ENCODE results near the gene ZNF14. TPM values are rescaled to one million over a fixed set of nuclear protein-coding genes. Genes with fewer than 3 reads are reported as not detected.
"Not testable (repeated sequence)": the region's sequence is repeated elsewhere in the genome, so short reads cannot be mapped to it uniquely, and the experiment has no call there.

The ZNF14 gene
- total and polyA plus RNA-seq, 4 donors = 3.0 to 10.9 (median 5.4) TPM

DNA sequence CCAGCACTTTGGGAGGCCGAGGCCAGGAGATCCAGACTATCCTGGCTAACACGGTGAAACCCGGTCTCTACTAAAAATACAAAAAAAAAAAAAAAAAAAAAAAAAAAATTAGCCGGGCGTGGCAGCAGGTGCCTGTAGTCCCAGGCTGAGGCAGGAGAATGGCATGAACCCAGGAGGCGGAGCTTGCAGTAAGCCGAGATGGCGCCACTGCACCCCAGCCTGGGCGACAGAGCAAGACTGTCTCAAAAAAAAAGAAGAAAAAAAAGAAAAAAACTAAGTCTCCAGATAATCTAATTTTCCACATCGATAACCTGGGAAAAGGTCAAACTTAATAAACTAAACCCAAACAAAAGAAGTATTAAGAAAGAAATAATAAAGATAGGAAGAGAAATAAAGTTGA, 39.1 kb upstream of the ZNF14 start:
- intact Hi-C loops (cut with DNase I) = loop anchor here in 1 of 2 donors (10.0 kb wide), 1 partner anchor 93 kb away; the partner anchor contains the start of gene ZNF253
- DNase-seq; H3K4me3 ChIP-seq (ENCODE audit: low read length in 2 of 2); ATAC-seq (ENCODE audit: low FRiP score); H3K9me3 ChIP-seq (ENCODE audit: control insufficient read depth, low read length); H3K4me1 ChIP-seq (ENCODE audit: control insufficient read depth in 1 of 2, insufficient read depth in 2 of 2, low read length in 2 of 2); H3K27ac ChIP-seq (ENCODE audit: low read depth in 1 of 2, low read length in 2 of 2); H3K27me3 ChIP-seq (ENCODE audit: control insufficient read depth in 1 of 2, insufficient read depth in 2 of 2, low read length in 1 of 2); H3K36me3 ChIP-seq (ENCODE audit: control insufficient read depth in 1 of 2, insufficient read depth in 2 of 2, low read length in 1 of 2): not testable (repeated sequence)
- 74 to 75% methylated on average over 10 of the region's 10 CpGs for WGBS, 2 donors

DNA sequence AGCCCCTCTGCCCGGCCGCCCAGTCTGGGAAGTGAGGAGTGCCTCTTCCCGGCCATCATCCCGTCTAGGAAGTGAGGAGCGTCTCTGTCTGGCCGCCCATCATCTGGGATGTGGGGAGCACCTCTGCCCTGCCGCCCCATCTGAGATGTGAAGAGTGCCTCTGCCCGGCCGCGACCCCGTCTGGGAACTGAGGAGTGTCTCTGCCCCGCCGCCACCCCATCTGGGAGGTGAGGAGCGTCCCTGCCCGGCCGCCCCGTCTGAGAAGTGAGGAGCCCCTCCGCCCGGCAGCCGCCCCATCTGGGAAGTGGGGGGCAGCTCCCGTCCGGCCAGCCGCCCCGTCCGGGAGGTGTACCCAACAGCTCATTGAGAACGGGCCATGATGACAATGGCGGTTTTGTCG, 37.1 kb upstream of the ZNF14 start:
- ATAC-seq (ENCODE audit: low FRiP score); DNase-seq: not testable (repeated sequence)

DNA sequence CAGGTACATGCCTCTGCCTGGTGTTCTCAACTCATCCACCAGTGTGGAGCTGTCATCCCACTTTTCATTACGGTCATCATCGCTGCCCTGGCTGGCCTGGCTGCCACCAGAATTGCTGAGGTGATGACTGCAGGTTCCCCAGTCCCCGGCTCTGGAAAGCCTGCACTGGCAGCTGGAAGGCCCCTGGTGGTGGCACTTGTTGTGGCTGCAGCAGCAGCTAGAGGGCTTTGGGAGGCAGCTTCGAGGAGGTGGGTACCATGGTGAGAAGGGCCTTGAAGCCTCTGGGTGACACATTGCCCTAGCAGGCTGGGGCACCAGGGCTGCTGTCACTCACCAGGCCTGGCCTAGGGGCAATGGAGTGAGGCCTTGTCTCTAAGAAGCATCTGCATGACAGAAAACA, 25.3 kb upstream of the ZNF14 start:
- no peaks in the 10 kb centered on the region for H3K27me3 ChIP-seq (ENCODE audit: control insufficient read depth in 1 of 2, insufficient read depth in 2 of 2, low read length in 1 of 2)
- H3K4me1 ChIP-seq (ENCODE audit: control insufficient read depth in 1 of 2, insufficient read depth in 2 of 2, low read length in 2 of 2) = no peaks in the 10 kb centered on the region
- no peak for DNase-seq
- intact Hi-C loops (cut with DNase I) = no loop called here
- no peak overlapping the region for H3K27ac ChIP-seq (ENCODE audit: low read depth in 1 of 2, low read length in 2 of 2)
- no peaks in the 10 kb centered on the region for H3K36me3 ChIP-seq (ENCODE audit: control insufficient read depth in 1 of 2, insufficient read depth in 2 of 2, low read length in 1 of 2)
- H3K4me3 ChIP-seq (ENCODE audit: low read length in 2 of 2) = no peak overlapping the region
- WGBS, 2 donors = 84 to 89% methylated on average over 4 of the region's 4 CpGs
- no peaks in the 10 kb centered on the region for H3K9me3 ChIP-seq (ENCODE audit: control insufficient read depth, low read length)
- ATAC-seq (ENCODE audit: low FRiP score) = no peak

More for the DNA sequence above, 37.1 kb upstream of the ZNF14 start:
- H3K4me1 ChIP-seq (ENCODE audit: control insufficient read depth in 1 of 2, insufficient read depth in 2 of 2, low read length in 2 of 2); H3K9me3 ChIP-seq (ENCODE audit: control insufficient read depth, low read length); H3K27ac ChIP-seq (ENCODE audit: low read depth in 1 of 2, low read length in 2 of 2); H3K4me3 ChIP-seq (ENCODE audit: low read length in 2 of 2); H3K27me3 ChIP-seq (ENCODE audit: control insufficient read depth in 1 of 2, insufficient read depth in 2 of 2, low read length in 1 of 2); H3K36me3 ChIP-seq (ENCODE audit: control insufficient read depth in 1 of 2, insufficient read depth in 2 of 2, low read length in 1 of 2): not testable (repeated sequence)
- 93 to 94% methylated on average over 23 to 28 of the region's 28 CpGs for WGBS, 2 donors
- intact Hi-C loops (cut with DNase I) = loop anchor here in 1 of 2 donors (10.0 kb wide), 1 partner anchor 95 kb away; the partner anchor contains the start of gene ZNF253

DNA sequence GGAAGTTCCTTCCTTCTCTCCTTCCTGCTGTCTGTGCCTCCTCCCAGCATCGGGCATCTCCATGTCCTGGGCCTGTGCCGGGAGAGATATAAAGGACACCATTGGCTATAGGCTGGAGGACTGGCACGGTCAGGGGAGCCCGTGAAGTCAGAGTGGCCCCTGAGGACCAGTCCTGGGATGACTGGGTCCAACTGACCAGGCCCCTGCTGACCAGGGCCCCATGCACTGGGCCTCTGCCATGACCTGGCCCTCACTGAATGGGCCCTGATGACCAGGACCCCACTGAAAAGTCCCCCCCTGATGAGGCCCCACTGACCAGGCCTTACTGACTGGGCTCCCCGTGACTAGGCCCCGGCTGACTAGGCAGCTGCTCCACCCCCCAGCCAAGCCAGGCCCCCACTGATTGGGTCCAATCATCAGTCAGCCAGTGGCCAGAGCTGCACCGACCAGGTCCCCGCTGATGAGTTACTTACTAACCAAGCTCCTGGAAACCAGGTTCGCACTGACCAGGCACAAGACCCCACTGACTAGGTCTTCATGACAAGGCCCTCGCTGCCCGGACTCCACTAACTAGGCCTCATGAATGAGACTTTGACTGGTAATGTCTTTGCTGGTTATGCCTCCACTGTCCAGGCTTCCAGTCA, 20.0 kb upstream of the ZNF14 start:
- H3K36me3 ChIP-seq (ENCODE audit: control insufficient read depth in 1 of 2, insufficient read depth in 2 of 2, low read length in 1 of 2) = no peaks in the 10 kb centered on the region
- peak in 1 of 2 donors; percentile 42 for DNase-seq

DNA sequence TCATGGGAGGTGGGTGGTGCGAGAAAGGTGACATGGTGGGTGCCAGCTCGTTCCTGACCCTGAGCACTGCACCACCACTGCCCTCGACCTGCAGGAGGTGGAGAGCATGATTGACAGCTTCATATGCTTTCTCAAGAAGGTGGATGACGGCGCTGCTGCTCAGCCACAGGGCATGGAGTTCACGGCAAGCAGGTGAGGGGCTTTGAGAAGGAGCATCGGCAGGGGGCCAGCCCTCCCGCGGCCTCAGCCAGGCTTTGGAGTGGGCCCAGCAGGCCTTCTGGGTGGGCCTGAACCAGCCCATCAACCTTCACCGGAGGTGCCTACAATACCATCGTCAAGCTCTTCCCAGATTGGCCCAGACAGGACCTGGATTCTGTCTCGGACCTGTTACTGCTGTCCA, 18.9 kb upstream of the ZNF14 start:
- peak in 1 of 2 donors; percentile 57 for DNase-seq
- intact Hi-C loops (cut with DNase I) = no loop called here
- no peak overlapping the region for H3K27ac ChIP-seq (ENCODE audit: low read depth in 1 of 2, low read length in 2 of 2)

More for the DNA sequence above, 20.0 kb upstream of the ZNF14 start:
- intact Hi-C loops (cut with DNase I) = no loop called here
- whole genome bisulfite sequencing, 2 donors = 93% methylated on average over 11 of the region's 11 CpGs
- Histone ChIP-seq H3K9me3 (ENCODE audit: control insufficient read depth, low read length) (no peaks in the 10 kb centered on the region), H3K27me3 (ENCODE audit: control insufficient read depth in 1 of 2, insufficient read depth in 2 of 2, low read length in 1 of 2) (no peaks in the 10 kb centered on the region), H3K27ac (ENCODE audit: low read depth in 1 of 2, low read length in 2 of 2) (no peak overlapping the region), H3K4me3 (ENCODE audit: low read length in 2 of 2) (no peak overlapping the region), H3K4me1 (ENCODE audit: control insufficient read depth in 1 of 2, insufficient read depth in 2 of 2, low read length in 2 of 2) (no peaks in the 10 kb centered on the region)
- ATAC-seq (ENCODE audit: low FRiP score) = no peak

DNA sequence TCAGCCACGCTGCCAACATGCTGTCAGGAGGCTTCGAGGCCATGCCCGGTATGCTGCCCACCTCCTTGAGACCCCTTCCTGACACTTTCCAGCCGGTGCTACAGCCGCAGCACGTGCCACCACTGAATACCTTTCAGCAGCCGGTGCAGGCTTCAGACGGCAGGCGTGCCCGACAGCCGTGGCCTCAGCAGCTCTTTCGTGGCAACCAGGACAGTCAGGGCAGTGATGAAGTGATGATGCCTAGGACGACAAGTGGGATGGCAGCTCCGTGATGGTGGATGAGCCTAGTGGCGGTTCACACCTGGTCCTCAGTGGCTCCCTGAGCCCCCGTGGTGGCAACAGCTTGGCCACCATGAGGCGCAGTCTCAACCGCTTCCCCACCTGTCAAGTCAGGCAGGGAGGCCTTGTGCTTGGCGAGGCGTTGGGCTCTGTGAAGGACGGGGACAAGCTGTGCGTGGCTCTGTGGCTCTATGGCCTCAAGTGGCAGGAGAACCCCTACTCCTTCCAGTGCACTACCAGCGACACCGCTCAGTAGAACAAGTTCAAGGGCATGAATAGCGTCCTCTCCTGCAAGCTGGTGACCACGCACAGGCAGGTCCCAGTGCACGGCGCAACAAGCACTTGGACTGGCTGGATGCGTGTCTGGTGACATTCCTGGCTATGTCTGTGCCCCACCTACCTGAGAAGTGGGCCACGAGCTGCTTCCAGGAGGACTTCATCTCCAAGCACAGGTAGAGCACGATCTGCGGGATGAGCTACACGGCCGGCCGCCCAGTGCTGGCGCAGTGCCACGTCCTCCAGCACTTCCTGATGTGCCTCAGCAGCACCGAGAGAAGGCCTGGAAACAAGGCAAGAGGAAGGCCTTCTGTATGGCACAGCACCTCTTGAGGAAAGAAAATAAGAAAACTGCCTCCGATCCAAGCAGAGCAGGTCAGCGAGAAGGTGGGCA, 18.2 kb upstream of the ZNF14 start:
- DNase-seq = peak in 1 of 2 donors; percentile 74
- Histone ChIP-seq H3K9me3 (ENCODE audit: control insufficient read depth, low read length) (no peaks in the 10 kb centered on the region), H3K27me3 (ENCODE audit: control insufficient read depth in 1 of 2, insufficient read depth in 2 of 2, low read length in 1 of 2) (no peaks in the 10 kb centered on the region), H3K36me3 (ENCODE audit: control insufficient read depth in 1 of 2, insufficient read depth in 2 of 2, low read length in 1 of 2) (no peaks in the 10 kb centered on the region), H3K4me1 (ENCODE audit: control insufficient read depth in 1 of 2, insufficient read depth in 2 of 2, low read length in 2 of 2) (no peaks in the 10 kb centered on the region), H3K27ac (ENCODE audit: low read depth in 1 of 2, low read length in 2 of 2) (no peak overlapping the region), H3K4me3 (ENCODE audit: low read length in 2 of 2) (no peak overlapping the region)
- 87 to 88% methylated on average over 40 of the region's 40 CpGs for WGBS, 2 donors
- no peak for ATAC-seq (ENCODE audit: low FRiP score)
- intact Hi-C loops (cut with DNase I) = no loop called here

More for the DNA sequence above, 18.9 kb upstream of the ZNF14 start:
- ATAC-seq (ENCODE audit: low FRiP score) = no peak
- no peak overlapping the region for H3K4me3 ChIP-seq (ENCODE audit: low read length in 2 of 2)
- H3K4me1 ChIP-seq (ENCODE audit: control insufficient read depth in 1 of 2, insufficient read depth in 2 of 2, low read length in 2 of 2) = no peaks in the 10 kb centered on the region
- 78 to 89% methylated on average over 12 of the region's 12 CpGs for WGBS, 2 donors
- H3K36me3 ChIP-seq (ENCODE audit: control insufficient read depth in 1 of 2, insufficient read depth in 2 of 2, low read length in 1 of 2) = no peaks in the 10 kb centered on the region
- no peaks in the 10 kb centered on the region for H3K27me3 ChIP-seq (ENCODE audit: control insufficient read depth in 1 of 2, insufficient read depth in 2 of 2, low read length in 1 of 2)
- H3K9me3 ChIP-seq (ENCODE audit: control insufficient read depth, low read length) = no peaks in the 10 kb centered on the region

DNA sequence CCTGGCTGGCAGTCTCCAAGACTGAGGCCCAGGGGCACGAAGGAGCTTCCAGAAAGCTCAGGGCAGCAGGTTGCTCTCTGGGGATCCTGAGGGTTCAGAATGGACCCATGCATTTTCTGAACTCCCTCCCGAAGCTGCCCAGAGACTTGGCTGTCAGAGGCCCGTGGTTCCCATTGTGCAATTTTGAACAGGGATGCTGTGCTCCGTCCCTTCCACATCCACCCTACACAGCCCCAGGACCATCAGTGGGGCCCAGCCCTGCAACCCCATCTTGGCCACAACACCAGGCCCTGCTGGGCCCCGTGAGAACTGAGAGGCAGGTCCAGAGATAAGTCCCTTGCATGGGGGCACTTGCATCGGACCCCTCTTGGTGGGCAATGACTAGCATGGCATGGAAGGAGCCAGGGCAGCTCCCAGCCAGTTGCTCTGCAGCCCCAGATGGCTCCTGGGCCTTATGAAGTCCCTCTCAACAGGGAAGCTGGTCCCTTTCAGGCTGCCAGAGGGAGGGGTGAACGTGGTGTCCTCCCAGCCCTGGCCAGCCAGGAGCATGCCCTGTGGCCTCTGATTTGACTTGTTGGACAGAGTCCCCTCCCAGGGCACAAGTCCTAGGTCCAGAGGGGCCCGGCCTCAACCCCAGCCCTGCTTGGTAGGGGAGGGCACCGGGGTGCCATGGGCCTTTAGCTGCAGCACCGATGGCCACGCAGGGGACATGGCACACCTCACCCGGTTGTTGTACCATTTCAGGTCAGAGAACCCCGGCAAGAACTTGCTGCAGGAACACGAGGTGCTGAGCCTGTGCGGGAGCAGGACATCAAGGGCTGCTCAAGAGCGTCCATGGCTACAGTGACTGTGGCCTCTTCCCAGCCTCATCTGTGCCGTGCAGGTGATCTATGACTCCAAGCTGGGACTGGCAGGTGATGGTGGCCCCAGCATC, 17.3 kb upstream of the ZNF14 start:
- WGBS, 2 donors = 83 to 85% methylated on average over 17 of the region's 17 CpGs
- DNase-seq = peak in 1 of 2 donors; percentile 61
- Histone ChIP-seq H3K4me3 (ENCODE audit: low read length in 2 of 2) (no peak overlapping the region), H3K27me3 (ENCODE audit: control insufficient read depth in 1 of 2, insufficient read depth in 2 of 2, low read length in 1 of 2) (no peaks in the 10 kb centered on the region), H3K4me1 (ENCODE audit: control insufficient read depth in 1 of 2, insufficient read depth in 2 of 2, low read length in 2 of 2) (no peaks in the 10 kb centered on the region), H3K9me3 (ENCODE audit: control insufficient read depth, low read length) (no peaks in the 10 kb centered on the region), H3K27ac (ENCODE audit: low read depth in 1 of 2, low read length in 2 of 2) (no peak overlapping the region), H3K36me3 (ENCODE audit: control insufficient read depth in 1 of 2, insufficient read depth in 2 of 2, low read length in 1 of 2) (no peaks in the 10 kb centered on the region)
- ATAC-seq (ENCODE audit: low FRiP score) = no peak
- intact Hi-C loops (cut with DNase I) = no loop called here

Data from aorta (tissue), 5 donors.